Activated CD4-positive, alpha-beta T cell treated with anti-CD3 and anti-CD28 coated beads, Interleukin-2, Interleukin-6, amounts not matched to agents 100 ng/mL and 50 ng/mL, durations not matched to agents 16 hours and 8 hours (primary cell): Measurements from ENCODE around the gene GLOD4.
A peak's percentile ranks its signal among the peaks of the same experiment; 100 is the strongest.
"Not testable (repeated sequence)": the region's sequence is repeated elsewhere in the genome, so short reads cannot be mapped to it uniquely, and the experiment has no call there.

Experiments
- DNase-seq: peaks from one replicate; pipeline ENCODE4 v3.0.0-alpha.2; 2020

The GLOD4 gene, protein sequence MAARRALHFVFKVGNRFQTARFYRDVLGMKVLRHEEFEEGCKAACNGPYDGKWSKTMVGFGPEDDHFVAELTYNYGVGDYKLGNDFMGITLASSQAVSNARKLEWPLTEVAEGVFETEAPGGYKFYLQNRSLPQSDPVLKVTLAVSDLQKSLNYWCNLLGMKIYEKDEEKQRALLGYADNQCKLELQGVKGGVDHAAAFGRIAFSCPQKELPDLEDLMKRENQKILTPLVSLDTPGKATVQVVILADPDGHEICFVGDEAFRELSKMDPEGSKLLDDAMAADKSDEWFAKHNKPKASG

DNA sequence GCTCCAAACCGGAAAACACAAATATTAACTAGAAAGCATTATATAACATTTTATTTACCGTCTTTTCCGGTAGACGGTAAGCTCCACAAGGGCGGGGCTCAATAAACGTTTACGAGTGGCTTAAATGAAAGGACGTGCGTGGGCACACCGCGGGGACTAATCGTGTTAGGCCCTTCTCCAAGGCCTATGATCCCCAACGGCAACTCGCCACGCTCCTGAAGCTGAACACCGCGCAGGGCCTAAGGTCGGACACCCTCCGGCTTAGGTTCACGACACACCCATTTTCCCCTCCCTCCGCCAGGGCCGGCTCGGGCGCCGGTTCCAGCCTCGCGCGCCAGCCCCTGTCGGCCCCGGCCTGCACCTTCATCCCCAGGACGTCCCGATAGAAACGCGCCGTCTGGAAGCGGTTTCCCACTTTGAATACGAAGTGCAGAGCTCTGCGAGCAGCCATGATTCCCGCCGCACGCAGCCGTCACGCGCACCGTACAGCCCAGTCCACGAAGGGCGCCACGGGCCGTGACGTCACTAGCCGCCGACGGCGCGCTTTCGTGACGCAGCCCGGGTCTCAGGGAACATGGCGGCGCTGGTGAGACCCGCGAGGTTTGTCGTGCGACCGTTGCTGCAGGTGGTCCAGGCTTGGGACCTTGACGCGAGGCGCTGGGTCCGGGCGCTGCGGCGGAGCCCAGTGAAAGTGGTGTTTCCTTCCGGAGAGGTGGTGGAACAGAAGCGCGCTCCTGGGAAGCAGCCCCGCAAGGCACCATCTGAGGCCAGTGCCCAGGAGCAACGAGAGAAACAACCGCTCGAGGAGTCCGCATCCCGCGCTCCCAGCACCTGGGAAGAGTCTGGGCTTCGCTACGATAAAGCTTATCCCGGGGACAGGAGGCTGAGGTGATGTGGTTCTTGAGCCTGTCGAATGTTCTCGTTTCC is at the start of gene GLOD4, which contains the start of gene MRM3:
GLOD4 (minus strand) TSS at position 476 of the 927 bp plus-strand sequence; CDS start at position 451, 25 bp downstream.
MRM3 (plus strand) TSS at position 549 of the 927 bp plus-strand sequence; CDS start at position 575, 26 bp downstream.
- DNase-seq: peak; percentile 96

DNA sequence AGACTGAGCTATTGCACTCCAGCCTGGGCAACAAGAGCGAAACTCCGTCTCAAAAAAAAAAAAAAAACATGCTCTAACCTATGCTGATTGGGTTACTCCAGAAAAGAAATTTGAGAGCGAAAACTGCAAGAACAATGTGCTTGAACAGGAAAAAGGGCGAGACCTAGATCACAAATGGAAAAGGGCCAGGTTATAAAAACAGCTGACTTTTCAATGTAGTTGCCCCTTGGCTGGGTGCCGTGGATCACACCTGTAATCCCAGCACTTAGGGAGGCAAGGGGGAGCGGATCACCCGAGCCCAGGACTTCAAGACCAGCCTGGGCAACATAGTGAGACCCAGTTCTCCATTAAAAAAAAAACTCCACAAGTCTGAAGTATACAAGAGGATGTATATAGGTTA is 48.9 kb upstream of the GLOD4 start:
- no peak for DNase-seq

DNA sequence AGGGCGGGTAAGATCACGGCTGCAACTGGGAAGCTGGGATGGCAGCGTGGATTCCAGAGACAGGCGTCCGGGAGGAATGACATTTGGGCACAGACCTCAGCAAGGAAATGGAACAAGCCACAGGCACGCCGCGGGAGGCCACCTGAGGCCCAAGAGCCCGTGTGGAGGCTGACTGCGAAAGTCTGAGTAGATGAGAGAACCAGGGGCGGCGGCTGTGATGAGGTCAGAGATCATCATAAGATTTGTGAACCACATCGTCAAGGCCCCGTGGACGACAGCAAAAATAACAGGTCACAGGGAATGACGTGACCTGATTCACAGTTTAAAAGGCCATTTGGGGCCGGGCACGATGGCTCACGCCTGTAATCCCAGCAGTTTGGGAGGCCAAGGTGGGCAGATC is 48.3 kb upstream of the GLOD4 start:
- DNase-seq: no peak

DNA sequence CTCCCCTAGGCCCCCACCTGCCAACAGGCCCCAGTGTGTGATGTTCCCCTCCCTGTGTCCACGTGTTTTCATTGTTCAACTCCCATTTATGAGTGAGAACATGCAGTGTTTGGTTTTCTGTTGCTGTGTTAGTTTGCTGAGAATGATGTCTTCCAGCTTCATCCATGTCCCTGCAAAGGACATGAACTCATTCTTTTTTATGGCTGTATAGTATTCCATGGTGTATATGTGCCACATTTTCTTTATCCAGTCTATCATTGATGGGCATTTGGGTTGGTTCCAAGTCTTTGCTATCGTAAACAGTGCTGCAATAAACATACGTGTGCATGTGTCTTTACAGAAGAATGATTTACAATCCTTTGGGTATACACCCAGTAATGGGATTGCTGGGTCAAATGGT is 47.5 kb upstream of the GLOD4 start:
- DNase-seq: not testable (repeated sequence)

DNA sequence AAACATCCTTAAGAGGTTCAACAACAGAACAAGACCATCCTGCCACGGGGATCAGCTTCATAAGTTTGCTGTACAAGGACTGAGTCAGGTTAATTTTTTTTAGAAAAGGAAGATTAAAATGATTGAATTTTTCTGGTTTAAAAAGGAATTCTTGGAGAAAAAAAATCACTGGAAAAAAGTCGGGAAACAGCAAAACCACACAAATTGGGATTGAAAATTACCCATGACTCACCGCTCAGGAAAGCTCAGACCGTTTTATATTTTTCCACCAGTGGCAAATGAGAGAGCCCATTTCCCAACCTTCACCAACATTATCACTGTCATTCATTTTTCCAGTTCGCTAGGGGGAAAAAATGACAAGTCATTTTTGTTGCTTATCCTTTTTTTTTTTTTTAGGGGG is 46.7 kb upstream of the GLOD4 start:
- DNase-seq: no peak

DNA sequence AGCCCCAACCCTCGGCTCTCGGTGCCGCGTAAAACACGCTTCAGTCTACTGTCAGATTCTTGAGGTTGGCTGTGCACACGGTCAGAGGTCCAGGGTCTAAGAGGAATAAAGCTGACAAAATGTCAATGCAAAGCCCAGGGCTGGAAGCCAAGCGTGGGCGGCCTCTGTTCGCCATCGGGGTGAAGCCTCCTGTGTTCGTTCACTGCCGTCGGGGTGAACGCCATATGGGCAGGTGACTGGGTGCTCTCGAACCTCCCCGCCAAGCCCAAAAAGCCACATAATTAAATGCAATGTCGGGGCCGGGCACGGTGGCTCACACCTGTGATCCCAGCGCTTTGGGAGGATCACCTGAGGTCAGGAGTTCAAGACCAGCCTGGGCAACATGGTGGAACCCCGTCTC is 44.7 kb upstream of the GLOD4 start:
- DNase-seq: no peak

DNA sequence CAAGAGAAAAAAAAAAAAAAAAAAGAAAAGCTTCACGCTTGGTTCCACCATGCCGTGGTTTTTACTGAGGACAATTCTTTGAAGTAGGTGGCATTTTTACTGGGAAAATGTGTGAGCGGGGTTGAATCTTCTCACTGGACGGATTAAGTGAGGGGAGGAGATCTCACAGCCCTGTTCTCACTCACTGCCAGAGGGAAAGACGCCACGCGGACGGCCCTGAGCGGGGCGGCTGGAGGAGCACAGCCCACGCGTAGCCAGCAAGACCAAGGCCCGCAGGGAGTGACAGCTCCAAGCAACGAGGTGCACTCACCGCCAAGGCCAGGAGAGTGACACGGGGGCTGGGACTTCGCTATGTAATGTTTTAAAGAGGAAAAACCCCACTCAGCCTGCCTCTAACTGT is 43.1 kb upstream of the GLOD4 start:
- DNase-seq: no peak

DNA sequence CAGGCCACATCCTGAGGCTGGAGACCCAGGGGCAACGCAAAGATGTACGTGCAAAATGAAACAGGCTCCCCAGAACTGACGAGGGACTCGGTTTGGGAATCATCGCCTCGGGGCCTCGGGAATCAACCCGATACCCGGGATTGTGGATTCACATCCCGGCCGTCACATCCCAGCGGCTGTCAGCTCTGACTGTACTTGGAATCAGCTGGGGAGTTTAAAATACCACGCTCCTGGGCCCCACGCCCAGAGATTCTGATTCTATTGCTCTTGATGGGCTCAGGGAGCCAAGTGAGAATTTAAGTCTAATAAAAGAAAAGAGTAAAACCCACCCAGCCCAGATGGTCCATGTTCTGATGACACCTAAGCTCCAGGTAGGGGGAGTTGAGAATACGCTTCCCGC is 42.3 kb upstream of the GLOD4 start:
- no peak for DNase-seq

DNA sequence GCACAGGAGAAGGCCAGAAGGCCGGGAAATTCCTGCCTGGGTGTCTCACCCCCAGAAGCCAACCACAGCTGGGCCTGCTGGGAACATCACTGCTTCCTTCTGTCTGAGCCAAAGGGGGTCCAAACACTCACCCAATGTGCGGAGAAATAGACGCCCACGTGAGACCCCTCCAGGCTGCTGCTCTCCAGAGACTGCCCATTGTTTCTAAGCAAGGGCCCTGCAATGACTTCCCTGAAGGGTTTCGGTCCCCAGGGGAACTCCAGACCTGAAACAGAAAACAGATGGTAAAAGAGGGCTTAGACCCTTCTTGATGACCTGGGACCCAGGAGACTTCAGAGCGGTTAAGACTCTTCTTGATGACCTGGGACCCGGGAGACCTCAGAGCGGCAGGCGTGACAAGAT is 41.4 kb upstream of the GLOD4 start:
- no peak for DNase-seq

DNA sequence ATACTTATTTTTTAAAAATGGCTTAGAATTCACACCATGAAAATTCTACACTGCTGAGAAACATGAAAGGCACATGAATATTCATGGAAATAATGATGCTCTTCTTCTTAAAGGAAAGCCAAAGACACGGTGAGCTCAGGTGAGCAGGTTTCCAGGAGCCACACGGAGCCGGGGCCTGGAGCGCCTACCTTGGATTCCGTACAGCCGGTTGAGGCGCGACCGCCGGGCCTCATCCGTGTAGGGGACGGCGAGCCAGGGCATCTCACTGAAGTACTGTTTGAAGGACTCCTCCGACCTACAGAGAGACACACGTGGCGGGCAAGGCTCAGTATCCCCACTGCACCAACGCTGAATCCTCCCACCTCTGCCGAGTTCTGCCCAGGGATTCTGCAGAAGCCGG is 37.2 kb upstream of the GLOD4 start:
- DNase-seq: no peak

DNA sequence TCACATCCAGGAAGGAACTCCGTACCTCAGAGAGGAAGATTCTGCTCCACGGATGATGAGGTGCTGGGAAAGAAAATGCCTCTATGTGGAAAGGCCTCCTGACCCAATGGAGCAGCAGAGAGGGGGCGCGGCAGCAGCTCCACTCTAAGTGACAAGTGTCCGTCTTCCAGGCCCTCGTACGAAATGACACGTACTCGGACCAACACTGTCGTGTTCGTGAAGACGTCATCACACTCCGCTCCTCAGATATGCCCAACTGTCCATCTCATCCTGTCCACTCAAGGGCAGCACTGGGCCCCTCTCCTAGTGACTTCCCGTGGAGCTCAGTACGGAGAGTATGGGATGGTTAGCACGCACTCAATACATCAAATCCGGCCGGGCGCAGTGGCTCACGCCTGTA is 32.3 kb upstream of the GLOD4 start:
- no peak for DNase-seq

DNA sequence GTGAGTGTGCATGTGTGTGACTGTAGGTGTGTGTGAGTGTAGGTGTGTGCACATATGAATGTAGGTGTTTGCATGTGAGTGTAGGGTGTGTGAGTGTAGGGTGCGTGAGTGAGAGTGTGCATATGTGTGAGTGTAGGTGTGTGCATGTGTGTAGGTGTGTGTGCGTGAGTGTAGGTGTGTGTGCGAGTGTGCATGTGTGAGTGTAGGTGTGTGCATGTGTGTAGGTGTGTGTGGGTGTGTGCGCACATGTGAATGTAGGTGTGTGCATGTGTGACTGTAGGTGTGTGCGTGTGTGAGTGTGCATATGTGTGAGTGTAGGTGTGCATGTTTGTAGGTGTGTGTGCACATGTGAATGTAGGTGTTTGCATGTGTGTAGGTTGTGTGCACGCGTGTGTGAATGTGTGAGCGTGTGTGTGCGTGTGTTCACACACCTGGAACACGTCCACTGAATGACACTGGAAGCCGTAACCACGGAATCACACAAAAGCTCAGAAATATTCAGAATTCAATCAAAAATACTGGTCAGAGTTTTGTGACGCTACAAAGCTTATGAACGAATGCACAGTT is 30.6 kb upstream of the GLOD4 start:
- no peak for DNase-seq

DNA sequence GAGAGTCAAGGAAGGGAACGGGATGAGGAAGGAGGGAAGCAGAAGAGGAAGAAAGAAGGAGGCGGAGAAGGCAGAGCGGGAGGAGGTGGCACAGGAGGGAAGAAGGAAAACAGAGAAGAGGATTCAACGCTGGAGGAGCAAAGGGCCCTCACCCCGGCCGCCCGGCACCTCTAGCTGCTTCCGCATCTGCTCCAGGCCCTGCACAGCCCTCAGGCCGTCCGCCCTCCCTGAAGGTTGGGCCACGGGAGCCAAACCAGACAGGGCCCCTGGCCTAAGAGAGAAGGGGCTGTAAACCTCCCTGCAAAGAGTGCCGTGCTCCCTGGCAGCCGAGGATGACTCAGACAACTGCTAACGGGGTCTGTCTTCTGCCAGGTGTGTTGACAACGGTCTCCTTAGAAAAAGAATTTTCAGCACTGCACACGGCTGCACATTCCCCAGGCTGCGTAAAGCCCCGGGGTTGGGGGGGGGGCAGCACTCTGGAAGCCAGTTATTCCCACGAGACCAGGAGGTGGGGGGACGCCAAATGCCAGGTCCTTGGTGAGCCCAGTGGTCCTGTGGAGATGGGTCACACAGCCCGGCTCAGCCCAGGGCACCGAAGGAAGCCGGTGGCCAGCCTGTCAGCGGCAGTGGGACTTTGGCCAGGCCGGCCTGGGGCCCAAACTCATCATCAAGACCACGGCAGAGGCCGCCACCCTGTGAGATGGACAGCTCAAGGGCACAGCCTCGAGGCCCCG is 29.1 kb upstream of the GLOD4 start:
- DNase-seq: no peak

DNA sequence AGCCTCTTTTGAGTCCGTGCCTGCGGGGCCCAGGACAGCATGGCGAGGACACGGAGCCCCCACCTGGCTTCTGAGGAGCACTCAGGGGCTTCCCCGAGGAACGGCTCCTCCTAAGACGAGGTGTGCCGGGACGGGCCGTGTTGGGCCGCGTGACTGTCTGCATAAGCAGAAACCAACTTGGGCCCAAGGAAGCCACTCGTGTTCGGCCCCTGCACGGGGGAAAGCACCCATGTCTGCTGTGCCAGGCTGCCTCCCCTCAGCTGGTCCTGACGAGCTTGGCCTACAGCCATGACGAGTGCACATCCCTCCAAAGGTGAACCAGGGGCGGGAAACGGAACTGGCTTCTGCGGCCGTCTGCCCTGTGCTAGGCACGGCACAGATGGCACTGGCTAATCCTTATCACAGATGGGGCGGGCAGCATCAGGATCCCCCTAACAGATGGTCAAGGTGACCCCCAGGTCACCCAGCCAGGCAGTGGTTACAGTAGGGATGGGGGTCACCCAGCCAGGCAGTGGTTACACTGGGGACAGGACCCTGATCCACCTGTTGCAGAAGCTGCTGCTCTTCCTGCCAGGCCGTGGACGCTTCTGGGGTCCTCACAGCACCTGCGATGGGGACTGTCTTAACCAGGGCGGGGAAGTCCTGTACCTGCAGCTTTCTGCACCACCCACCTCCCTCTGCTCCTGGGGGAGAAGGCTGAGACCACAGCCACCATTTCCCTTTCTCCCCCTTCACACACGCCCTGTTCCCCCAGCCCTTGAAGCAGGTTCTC is 25.6 kb upstream of the GLOD4 start:
- no peak for DNase-seq

DNA sequence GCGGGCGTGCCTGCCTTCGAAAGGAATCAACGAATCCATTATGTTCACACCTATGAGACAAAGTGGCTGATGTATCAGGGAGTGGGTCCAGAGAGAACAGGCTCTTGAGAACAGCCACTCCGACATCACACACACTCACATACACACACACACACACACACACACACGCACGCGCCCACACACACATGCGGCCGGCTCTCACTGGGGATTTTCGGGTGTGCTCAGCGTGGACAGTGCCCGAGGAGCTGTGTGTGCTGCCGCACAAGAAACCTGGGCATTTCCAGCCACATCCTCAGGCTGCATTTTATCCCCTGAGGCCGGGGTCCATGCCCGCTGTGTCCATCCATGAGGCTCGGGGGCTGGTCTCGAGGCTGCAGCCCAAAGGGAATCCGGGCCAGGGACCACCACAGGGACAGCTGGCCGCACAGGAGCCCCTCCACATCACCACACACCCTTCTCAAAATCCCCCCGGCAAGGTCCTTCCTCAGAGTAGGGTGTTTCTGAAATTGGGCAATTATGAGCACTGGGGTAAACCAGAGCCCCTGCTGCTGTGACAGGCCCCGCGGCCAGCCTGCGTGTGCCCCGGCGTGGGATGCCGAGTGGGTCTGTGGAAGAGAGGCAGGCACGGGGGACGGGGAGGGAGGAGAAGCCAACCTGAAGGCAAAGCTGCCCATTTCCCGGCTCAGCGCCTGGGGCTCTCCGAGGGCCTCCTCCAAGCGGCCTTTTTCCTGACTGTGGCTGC is 24.9 kb upstream of the GLOD4 start:
- no peak for DNase-seq

DNA sequence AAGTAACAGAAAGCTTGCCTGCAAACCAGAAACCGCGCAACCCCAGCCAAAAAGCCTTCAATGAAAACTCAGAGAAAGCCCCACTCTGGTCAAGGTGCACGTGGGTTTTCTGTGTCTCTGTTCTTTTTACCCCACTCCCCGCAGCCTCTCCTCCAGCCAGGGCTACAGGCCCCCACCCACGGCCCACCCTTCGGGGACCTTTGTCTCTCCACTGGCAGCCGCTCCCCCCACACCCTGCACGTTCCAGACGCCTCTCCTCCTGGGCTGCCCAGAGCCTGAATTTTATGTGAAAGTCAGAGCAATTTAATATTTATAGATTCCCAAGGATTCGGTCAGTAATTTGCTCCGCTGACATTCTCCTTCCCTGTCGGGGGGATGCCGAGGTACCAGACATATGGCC is 24.3 kb upstream of the GLOD4 start:
- DNase-seq: no peak

DNA sequence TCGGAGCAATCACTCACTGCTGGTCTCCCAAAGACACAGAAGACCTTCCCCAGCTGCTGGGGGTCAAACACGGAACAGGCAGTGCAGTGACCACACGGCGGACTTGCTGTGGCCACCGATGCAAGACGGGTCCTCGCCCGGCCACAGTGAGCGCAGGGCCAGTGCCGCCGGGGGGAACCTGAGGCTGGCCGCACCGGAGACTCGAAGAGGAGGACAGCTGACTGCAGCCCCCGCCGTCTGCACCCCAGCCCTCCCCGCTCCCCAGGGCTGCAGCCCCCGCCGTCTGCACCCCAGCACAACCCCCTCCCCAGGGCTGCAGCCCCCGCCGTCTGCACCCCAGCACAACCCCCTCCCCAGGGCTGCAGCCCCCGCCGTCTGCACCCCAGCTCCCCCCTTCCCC is 23.8 kb upstream of the GLOD4 start:
- DNase-seq: not testable (repeated sequence)

DNA sequence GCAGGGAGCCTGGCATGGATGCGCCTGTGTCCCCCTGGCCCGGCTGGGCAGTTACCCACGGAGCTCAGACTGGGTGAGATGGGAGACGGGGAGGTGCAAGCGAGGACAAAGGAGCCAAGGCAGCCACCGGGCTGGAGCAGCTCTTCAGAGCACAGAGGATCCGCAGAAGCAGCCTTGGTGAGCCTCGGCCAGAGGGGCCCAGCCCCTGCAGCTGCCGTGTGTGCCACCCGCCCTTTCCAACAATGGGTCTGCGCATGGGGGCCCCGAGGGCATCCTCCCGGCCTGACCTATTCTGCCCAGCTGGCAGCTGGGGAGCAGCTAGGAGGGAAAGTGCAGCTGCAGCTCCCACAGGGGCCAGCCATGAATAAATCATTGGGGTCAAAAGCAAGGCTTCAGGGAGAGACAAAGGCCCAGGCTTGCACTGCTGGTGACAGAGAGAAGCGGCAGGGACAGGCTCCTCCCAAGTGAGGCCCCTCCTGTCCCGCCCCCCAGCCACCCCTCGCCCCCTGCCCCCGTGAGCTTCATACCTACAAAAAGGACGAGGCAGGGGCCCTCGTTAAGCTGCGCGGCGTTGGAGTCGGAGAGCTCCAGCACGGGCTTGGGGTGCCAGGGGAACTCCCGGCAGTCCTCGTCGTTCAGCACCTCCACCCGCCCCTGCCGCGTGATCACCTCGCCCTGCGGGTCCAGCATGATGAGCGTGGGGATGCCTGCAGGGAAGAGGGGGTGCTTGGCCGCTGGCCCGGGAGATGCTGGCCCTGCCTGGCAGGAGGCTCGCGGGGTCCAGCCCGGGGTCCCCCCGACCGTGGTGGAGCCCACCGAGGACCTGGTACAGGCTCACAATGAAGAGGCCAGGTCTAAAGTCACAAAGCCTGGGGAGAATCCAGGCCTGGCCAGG is 22.7 kb upstream of the GLOD4 start:
- DNase-seq: no peak

DNA sequence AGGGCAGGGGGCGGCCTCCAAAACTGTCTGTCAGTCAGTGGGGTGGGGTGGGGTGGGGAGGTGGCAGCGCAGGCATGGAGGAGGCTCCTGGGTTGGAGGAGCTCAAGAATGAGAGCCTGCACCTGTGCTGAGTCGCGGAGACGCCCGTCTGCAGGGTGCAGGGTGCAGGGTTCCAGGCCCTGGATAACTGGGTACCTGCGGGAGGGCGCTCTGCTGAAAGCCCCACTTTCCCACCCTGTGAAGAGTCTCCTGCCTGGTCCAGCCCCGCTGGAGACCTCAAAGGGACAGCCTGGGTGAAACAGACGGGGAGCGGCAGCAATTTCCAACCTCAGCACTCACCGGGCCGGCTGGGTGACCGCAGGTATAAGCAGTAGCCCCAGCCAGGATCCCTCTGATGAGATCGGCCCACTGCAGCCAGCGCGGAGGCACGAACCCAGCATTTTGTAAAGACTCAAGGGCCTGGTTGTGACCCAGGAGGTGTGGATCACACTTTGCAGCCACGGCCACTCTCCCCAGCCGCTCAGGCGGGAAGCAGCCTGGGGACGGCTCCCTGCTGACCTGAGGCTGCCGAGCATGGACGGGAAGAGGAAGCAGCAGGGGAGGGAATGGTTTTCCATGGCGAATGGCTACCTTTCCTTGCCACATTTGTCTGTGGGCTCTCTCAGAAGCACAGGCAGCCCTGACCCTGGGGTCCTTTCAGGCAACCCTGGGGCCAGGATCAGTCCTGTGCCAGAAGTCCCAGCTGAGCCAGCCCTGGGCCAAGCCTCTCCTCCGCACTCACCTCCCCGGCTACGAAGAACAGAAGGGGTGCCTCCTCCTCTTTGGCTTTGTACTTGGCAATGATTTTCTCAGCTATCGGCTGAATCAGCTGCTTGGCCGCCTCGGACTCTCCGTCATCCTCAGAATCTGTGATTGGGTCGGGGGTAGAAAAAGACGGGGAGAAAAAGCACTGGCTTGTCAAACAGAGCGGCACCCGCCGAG is 21.1 kb upstream of the GLOD4 start:
- no peak for DNase-seq
